ENCODE data around the gene SLC7A14.
"Not testable (repeated sequence)": the region's sequence is repeated elsewhere in the genome, so short reads cannot be mapped to it uniquely, and the experiment has no call there.

SLC7A14 gene

DNA sequence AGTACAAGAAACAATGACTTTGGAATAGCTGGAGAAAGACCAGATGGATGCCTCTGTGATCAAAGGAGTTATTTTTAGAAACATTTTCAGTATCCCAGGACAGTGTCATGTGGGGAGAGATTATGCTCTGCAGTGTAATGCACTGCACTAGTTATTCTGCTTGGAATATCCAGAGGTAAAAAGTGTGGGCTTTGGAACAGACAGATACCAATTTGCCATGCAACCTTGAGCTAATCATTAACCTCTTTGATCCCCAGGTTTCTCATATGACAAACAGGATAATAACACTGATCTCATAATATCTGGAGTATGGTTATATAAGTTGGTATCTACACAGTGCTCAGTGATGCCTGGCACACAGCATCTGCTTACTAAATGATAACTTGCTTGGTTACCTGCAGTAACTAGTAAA, 12.2 kb upstream of the SLC7A14 start:
- no peaks in the 10 kb centered on the region for H3K4me1 ChIP-seq
- H4K20me1 ChIP-seq: no peaks in the 10 kb centered on the region
- H3K9me3 ChIP-seq: no peaks in the 10 kb centered on the region
- TF ChIP-seq Cebpa-rat (IDR thresholded peaks at IDR 0.05): no peak
- no peak overlapping the region for H3K4me2 ChIP-seq
- H3K27me3 ChIP-seq: no peaks in the 10 kb centered on the region
- H3K9ac ChIP-seq: no peak overlapping the region
- H3K4me3 ChIP-seq: no peak overlapping the region
- H3K27ac ChIP-seq: no peak overlapping the region
- no peaks in the 10 kb centered on the region for H3K36me3 ChIP-seq

- H3K36me3 ChIP-seq: no peaks in the 10 kb centered on the region
- no peaks in the 10 kb centered on the region for H3K27me3 ChIP-seq
- H3K4me2 ChIP-seq: no peak overlapping the region
- H3K4me3 ChIP-seq: no peak overlapping the region
- TF ChIP-seq Cebpa-rat (IDR thresholded peaks at IDR 0.05): no peak
- no peaks in the 10 kb centered on the region for H3K9me3 ChIP-seq
- H4K20me1 ChIP-seq: no peaks in the 10 kb centered on the region
- H3K27ac ChIP-seq: no peak overlapping the region
- H3K9ac ChIP-seq: no peak overlapping the region
- no peaks in the 10 kb centered on the region for H3K4me1 ChIP-seq
These were observed 8.7 kb upstream of the SLC7A14 start for GRCh38 chr3:170594528-170594927.

- no peaks in the 10 kb centered on the region for H4K20me1 ChIP-seq
- no peaks in the 10 kb centered on the region for H3K4me1 ChIP-seq
- H3K27me3 ChIP-seq: no peaks in the 10 kb centered on the region
- no peak overlapping the region for H3K27ac ChIP-seq
- no peak for TF ChIP-seq Cebpa-rat (IDR thresholded peaks at IDR 0.05)
- no peak overlapping the region for H3K4me2 ChIP-seq
- no peaks in the 10 kb centered on the region for H3K36me3 ChIP-seq
- H3K4me3 ChIP-seq: no peak overlapping the region
- no peaks in the 10 kb centered on the region for H3K9me3 ChIP-seq
- H3K9ac ChIP-seq: no peak overlapping the region
These were observed 7.8 kb upstream of the SLC7A14 start for GRCh38 chr3:170593634-170594033.

DNA sequence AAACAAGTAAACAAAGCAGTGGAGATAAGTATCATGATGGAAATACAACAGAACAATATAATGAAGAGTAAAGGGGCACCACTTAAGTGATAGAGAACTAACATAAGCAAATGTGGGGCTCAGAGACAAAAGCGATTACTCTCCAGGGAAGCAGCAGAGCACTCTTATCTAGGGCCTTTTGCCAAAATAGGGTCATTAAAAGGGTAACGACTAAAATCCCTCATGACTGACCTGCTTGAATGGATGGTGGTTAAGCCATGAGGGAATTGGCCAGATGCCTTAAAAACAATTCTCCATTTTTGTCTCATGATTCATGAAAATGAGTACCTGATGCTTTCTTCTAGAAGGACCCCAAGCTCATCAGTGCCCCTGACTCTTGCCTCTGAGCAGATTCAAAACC, 3.2 kb upstream of the SLC7A14 start:
- Histone ChIP-seq H3K27me3 (no peaks in the 10 kb centered on the region), H3K36me3 (no peaks in the 10 kb centered on the region), H3K27ac (no peak overlapping the region), H3K9ac (no peak overlapping the region), H3K4me1 (no peaks in the 10 kb centered on the region), H3K4me3 (no peak overlapping the region), H3K9me3 (peaks cover 13% of the 10 kb centered on the region), H3K4me2 (no peak overlapping the region), H4K20me1 (no peaks in the 10 kb centered on the region)
- TF ChIP-seq Cebpa-rat (IDR thresholded peaks at IDR 0.05): no peak

GRCh38 chr3:170585008-170585936, 603 bp downstream of the SLC7A14 start:
- Histone ChIP-seq H3K36me3 (no peaks in the 10 kb centered on the region), H3K4me3 (no peak overlapping the region), H3K27me3 (no peaks in the 10 kb centered on the region), H3K4me2 (no peak overlapping the region), H3K4me1 (no peaks in the 10 kb centered on the region), H4K20me1 (no peaks in the 10 kb centered on the region), H3K27ac (no peak overlapping the region), H3K9ac (no peak overlapping the region), H3K9me3 (peaks cover 13% of the 10 kb centered on the region)
- TF ChIP-seq Cebpa-rat (IDR thresholded peaks at IDR 0.05): no peak

- H3K9me3 ChIP-seq: peaks cover 13% of the 10 kb centered on the region
- H3K9ac ChIP-seq: no peak overlapping the region
- H3K27ac ChIP-seq: no peak overlapping the region
- H3K4me1 ChIP-seq: no peaks in the 10 kb centered on the region
- no peak for TF ChIP-seq Cebpa-rat (IDR thresholded peaks at IDR 0.05)
- H3K27me3 ChIP-seq: no peaks in the 10 kb centered on the region
- H4K20me1 ChIP-seq: no peaks in the 10 kb centered on the region
- H3K4me3 ChIP-seq: no peak overlapping the region
- no peaks in the 10 kb centered on the region for H3K36me3 ChIP-seq
- H3K4me2 ChIP-seq: no peak overlapping the region
These were observed 1.3 kb downstream of the SLC7A14 start for GRCh38 chr3:170584585-170585007.

DNA sequence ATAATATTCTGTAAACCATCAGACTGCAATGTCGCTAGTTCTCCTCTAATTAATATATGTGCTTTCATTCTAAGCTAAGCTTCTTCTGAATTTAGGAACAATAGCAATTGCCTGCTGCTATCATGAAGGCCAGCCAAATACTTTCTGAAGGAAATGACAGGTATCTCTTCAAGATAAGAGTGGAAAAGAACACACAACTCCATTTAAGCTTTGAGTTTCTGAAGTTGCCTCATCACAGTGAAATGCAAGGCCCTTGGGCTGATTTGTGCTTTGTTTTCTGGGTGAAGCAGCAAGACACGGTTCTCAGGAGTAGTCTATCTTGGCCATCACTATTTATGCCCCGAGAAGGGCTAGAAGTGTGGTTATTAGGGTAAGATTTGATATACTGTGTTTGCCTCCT, 6.2 kb downstream of the SLC7A14 start:
- H3K9ac ChIP-seq: no peak overlapping the region
- H3K4me1 ChIP-seq: peaks cover 8% of the 10 kb centered on the region
- H3K27me3 ChIP-seq: no peaks in the 10 kb centered on the region
- H3K4me3 ChIP-seq: no peak overlapping the region
- peaks cover 3% of the 10 kb centered on the region for H3K9me3 ChIP-seq
- H3K4me2 ChIP-seq: no peak overlapping the region
- TF ChIP-seq Cebpa-rat (IDR thresholded peaks at IDR 0.05): no peak
- H3K36me3 ChIP-seq: no peaks in the 10 kb centered on the region
- H3K27ac ChIP-seq: no peak overlapping the region
- H4K20me1 ChIP-seq: no peaks in the 10 kb centered on the region

DNA sequence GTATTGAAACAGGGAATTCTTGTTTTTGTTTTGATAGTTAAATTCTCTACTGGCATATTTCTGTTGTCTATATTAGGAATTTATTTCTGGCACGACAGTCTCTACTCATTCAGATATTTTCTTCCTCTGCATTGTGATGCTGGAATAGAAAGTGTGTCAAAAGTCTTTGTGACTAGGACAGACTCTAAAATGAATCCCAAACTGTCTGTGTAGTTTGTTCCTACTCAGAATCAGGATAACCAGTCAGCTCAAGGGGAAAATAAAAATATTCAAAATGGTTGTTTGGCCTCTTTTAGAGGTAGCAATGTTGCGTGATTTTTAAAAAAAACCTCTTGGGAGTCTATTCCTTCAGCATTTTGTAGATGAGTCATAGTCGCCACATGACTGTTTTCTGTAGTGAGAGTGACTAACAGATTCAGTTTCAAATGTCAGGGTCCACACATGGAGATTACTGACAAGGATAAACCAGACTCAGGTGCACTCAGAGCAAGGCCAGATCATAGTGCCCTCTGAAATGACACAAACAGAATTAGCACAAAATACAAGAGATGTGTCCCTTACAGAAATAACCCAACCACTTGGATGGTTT, 13.1 kb downstream of the SLC7A14 start:
- no peak for TF ChIP-seq Cebpa-rat (IDR thresholded peaks at IDR 0.05)
- Histone ChIP-seq H3K4me1 (peaks cover 2% of the 10 kb centered on the region), H3K9me3 (no peaks in the 10 kb centered on the region), H4K20me1 (no peaks in the 10 kb centered on the region), H3K4me2 (no peak overlapping the region), H3K4me3 (no peak overlapping the region), H3K9ac (no peak overlapping the region), H3K27me3 (no peaks in the 10 kb centered on the region), H3K27ac (no peak overlapping the region), H3K36me3 (no peaks in the 10 kb centered on the region)

GRCh38 chr3:170567598-170567997, 18.3 kb downstream of the SLC7A14 start:
- not testable (repeated sequence) for H3K27ac ChIP-seq, H4K20me1 ChIP-seq
- H3K4me1 ChIP-seq: peaks cover 10% of the 10 kb centered on the region; the same call in 1 of the 2 replicates

GRCh38 chr3:170566413-170566812, 19.5 kb downstream of the SLC7A14 start:
- H3K27me3 ChIP-seq: no peaks in the 10 kb centered on the region
- no peak overlapping the region for H3K9ac ChIP-seq

More at GRCh38 chr3:170567598-170567997, 18.3 kb downstream of the SLC7A14 start:
- not testable (repeated sequence) for H3K27me3 ChIP-seq, H3K36me3 ChIP-seq, H3K4me3 ChIP-seq, H3K9ac ChIP-seq, H3K4me2 ChIP-seq, H3K9me3 ChIP-seq

More at GRCh38 chr3:170566413-170566812, 19.5 kb downstream of the SLC7A14 start:
- Histone ChIP-seq H3K36me3 (no peaks in the 10 kb centered on the region), H3K9me3 (no peaks in the 10 kb centered on the region), H3K4me3 (no peak overlapping the region), H3K4me1 (peaks cover 10% of the 10 kb centered on the region; the same call in 1 of the 2 replicates), H3K4me2 (no peak overlapping the region), H4K20me1 (no peaks in the 10 kb centered on the region), H3K27ac (no peak overlapping the region)
- no peak for TF ChIP-seq Cebpa-rat (IDR thresholded peaks at IDR 0.05)
